IPS DF 4.7 (cell line): ENCODE results near the gene KCNIP1.

Experiments
- DNase-seq: peaks from one replicate; pipeline ENCODE4 v3.0.0-alpha.2; 2013; ENCODE audit warnings: low spot score; ENCODE audit errors: extremely low read depth

The KCNIP1 gene

DNA sequence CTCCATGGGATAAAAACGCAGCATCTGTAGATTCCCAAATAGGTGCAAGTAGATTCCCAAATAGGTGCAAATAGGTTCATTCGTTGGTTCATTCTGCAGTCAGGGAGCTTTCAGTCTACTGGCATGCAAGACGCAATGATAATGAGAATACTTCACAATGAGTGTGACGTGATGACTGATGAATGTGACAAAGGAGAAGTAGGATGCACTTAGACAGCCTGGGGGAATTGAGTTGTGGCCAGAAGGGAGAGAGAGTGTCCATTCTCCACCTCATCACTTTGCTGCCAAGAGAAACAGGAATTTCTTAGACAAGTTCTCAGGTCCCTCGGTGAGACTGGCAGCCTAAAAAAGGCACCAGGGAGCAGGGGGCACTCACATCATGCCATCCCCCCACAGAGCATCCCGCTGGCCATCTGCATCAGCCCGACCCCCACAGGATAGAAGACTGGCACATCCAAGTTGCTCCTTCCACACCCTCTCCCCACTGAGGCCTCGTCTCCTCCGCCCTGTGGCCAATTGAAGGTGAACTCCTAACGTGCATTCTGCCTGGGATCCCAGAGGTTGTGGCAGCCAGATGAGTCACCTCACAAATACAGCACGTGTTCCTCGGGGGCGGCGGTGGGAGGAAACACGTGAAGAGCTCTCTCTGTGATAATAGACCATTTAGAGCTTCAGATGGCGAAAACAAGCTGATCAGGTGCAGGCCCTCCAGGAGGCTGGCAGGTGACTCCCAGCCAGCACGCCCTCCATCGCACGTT lies 19.9 kb upstream of the KCNIP1 start:
- DNase-seq, result no peak

- no peak for DNase-seq
Observed at GRCh38 chr5:170484459-170484831, 19.4 kb upstream of the KCNIP1 start.

DNA sequence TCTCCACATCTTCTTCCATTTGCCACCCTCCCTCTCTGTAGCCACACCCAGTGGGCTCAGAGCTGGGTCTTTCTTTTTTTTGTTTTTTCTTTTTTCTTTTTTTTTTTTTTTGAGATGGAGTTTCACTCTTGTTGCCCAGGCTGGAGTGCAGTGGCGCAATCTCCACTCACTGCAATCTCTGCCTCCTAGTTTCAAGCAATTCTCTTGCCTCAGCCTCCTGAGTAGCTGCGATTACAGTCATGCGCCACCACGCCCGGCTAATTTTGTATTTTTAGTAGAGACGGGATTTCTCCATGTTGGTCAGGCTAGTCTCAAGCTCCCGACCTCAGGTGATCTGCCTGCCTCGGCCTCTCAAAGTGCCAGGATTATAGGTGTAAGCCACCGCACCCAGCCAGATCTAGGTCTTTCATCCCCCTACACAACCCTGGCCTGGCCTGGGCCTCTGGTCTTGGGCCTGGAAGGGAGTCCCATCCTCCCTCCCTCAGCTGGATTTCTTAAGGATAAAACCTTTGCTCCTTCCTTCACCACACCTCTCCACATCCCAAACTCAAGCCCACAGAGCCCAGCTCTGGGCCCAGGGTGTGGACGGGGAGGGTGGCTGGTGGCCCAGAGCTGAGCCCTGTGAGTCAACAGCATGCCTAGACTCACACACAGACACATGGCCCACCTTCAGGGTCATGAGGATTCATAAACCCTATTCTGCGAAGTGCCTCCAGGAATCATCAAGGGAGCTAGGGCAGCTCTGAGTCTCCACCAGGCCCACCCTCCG lies 18.8 kb upstream of the KCNIP1 start:
- no peak for DNase-seq

GRCh38 chr5:170485616-170485911 lies 18.3 kb upstream of the KCNIP1 start:
- no peak for DNase-seq

DNA sequence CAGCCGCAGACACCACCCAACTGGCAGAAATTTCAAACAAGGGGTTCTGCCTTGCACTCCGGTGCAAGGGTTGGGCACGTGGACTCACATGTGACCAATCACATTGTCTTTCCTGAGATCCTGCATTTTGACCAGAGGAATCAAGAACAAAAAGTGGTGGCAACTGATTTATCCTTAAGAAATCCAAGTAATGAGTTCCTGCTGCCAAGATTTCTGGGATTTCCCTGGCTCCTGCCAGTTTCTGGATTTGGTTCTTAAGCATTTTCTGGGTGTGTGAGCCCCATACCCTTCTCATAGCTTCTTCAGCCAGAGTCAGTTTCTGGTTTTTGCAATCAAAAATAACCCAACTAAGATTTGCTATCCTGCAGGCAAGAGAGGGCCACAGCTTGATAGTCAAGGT lies 17.4 kb upstream of the KCNIP1 start:
- no peak for DNase-seq

DNA sequence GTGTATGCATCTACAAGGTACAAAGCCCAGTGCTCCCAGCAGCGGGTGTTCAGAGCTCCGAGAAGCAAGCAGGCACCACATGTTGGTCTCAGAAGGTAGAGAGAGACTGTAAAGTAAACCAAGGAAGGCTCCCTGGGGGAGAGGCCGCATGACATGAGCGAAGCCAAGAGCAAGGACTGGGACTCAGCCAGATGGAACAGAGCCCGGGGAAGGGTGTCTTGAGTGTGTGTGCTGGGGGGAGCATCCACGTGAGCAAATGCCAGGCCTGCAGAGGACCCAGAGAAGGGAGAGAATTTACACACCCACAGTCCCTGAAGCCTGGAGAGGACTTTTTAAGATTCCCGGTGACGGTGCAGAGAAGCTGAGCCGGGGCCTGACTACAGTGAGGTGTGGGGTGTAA lies 15.2 kb upstream of the KCNIP1 start:
- DNase-seq, result no peak

DNA sequence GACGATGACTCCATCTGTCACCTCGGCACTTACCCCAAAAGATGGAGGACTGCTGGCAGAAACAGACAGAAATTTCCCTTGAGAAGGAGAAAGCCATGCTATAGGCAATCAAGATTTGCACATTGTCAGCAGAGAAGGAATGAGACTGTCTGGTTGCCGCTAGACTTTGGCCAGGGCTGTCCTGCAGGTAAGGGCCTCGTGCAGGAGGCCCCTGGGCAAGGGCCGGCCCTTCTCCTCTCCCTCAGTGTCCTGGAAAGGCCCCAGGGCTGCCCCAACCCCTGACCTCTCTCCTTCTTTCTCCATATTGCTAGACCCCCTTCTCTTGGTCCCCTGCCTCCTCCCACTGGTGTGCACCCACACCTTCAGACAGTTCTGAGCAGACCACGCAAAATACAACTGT lies 14.6 kb upstream of the KCNIP1 start:
- no peak for DNase-seq

GRCh38 chr5:170490381-170490780 lies 13.4 kb upstream of the KCNIP1 start:
- DNase-seq, result no peak

DNA sequence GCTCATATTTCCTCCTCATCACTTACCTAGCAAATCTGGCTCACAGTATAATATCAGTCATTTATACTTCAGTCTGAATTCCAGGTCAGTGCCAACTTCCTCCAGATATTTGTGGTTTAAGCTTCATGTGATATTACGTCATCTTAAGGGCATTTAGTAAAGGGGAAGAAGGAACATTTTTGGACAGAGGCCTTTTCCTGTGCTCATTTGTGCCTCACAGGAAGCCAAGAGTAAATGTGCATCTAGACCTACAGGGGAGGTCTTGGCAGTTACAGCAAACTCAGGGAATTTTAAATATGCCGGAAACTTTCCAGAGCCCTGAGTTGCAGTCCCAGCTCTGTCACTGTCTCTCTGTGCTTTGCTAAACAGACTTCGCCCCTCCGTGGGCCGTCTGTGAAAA lies 12.3 kb upstream of the KCNIP1 start:
- no peak for DNase-seq

- DNase-seq, result no peak
Observed at GRCh38 chr5:170493028-170493820, 10.6 kb upstream of the KCNIP1 start.

DNA sequence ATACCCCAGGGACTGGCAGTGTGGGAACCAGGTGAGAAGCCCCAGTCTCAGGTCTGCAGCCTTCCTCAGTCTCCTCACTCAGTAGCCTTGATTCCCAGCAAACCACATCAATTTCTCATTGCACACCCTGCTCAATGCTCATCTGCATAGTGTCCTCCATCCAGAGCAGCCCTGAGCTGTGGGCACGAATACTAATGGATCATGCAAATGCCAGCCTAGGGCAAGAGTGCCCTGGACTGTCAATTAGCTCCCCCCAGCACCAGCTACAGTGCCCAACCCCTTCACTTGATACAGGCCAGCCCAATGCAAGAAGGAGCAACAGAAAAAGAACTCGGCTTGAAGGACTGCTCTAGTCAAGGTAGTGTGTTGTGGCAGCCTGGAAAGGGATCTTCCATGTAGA lies 9.8 kb upstream of the KCNIP1 start:
- DNase-seq, result no peak

- DNase-seq, result no peak
Observed at GRCh38 chr5:170495825-170496661, 7.8 kb upstream of the KCNIP1 start.

DNA sequence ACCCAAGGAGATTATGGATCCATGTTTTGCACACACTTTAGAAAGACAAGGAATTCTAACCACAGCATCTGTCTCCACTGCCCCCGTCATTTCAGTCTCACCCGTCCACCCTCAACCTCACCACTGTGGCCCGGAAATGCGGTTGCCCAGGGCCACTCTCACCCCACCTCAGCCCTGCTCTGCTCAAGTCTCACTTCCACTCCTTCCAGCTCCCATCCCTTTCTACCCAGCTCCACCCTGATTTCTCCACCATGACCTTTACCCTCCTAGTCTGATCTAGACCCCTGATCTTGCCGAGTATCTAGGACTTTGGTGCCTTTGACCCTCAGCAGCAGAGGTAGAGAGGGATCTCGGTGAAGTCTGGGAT lies 7.2 kb upstream of the KCNIP1 start:
- no peak for DNase-seq

DNA sequence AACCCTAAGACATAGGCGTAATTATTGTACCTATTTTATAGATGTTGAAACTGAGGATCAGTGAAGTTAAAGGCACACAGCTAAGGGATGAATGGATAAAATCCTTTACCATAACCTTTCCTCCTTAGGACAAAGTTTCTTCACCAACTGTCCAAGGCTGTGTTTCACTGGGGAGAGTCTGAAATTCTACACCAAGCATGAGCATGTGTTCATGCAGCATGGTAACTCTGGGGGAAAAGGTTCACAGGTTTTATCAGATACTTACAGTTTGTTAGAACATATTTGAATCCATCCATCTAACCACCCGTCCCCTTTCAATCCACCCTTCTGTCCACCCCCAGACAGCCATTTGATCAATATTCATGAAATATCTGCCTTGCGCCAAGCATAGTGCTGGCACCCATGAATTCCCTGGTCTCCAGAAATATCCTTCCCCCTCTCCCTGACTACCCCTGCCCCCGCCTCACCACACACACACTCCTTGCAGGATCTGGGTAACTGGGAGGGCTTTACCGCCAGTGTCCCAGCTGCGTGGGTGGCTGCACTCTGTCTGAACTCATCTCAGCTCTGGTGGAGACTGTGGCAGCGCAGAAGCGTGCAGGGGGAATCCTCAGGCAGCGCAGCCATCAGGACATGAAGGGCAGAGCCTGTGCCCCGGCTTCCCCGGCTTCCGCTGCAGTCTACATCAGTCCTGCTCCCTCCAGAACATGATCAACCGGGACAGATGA lies 6.3 kb upstream of the KCNIP1 start:
- DNase-seq, result no peak

GRCh38 chr5:170498811-170499351 lies 4.9 kb upstream of the KCNIP1 start:
- no peak for DNase-seq

DNA sequence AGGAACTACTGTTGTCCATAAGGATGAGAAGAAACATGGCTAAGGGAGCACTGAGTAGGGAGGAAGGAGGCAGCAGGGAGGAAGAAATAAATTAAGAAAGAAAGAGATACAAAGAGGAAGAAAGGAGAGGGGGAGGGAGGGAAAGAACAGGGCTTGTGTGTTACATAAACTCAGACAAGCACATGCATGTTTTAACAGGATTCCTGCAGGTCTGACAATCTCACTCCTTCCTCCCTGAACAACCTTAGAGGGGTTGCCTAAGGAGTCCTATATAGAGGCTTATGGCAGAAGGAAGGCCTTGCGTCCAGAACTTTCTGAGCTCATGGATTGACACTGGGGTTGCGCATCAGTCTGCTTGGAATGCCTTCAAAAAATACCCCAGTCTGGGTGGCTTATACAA lies 4.2 kb upstream of the KCNIP1 start:
- no peak for DNase-seq

- no peak for DNase-seq
Observed at GRCh38 chr5:170501361-170501760, 2.5 kb upstream of the KCNIP1 start.

GRCh38 chr5:170501931-170502330 lies 1.9 kb upstream of the KCNIP1 start:
- DNase-seq, result no peak

GRCh38 chr5:170504616-170505266 lies 921 bp downstream of the KCNIP1 start:
- DNase-seq, result no peak

DNA sequence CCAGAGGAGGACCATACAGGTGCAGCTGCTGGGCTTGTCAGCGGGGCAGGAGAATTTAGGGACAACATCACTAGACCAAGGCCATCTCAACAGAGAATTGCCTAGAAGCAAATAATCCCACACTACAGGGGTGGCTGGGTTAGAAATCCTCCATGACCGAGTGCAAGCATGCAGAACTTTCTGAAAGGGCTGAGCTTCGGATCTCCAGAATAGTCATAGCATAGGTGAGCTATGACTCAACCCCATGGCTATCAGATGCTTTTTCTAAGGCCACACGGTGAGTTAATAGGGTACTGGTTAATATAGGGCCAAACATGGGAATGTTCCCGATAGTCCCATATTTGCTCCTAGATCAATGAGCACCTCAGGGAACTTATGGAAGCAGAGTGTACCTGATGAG lies 4.2 kb downstream of the KCNIP1 start:
- no peak for DNase-seq
